CD4-positive, alpha-beta T cell treated with Interleukin-17A for 1 hour (primary cell): ENCODE measurements around the gene RFXAP.

ENCODE experiments used
- DNase-seq: peaks from one replicate; pipeline ENCODE4 v3.0.0-alpha.2; 2020

RFXAP gene

DNA sequence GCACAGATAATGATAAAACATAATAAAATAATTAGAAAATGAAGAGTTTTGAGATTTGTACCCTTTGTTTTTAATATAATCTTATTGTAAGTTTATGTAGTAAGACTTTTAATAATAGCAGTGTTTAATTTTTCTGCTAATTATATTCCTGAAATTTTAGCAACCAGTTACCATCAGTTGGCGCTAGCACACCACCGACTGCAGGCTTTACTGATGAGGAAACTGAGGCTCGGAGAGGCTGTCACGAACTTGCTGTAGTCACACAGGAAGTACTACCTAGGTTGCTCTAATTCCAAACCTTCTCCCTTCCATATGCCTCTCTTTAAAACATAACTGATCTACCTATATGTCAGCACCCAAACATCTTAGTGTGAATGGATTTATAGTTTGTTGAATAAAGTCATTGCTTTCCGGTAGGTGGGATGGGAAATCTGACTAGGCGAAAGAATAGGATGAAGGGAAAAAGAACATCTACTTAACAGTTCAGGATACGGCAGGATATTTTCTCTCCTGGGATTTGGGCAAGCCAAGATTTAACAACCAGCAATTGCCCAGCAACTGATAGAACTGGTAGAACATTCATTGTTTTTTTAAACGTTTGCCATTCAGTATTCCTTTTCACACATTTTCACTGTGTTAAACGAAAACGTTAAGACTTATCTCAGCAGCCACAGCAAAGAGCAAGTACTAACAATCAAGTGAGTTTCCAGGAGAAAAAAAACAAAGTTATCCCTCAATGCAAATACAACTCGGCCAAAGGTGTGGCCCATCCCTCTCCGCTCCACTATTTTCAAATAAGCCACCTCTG, 822 bp upstream of the RFXAP start:
- DNase-seq = peak; percentile 2

GRCh38 chr13:36819739-36820090, 693 bp downstream of the RFXAP start:
- peak; percentile 37 for DNase-seq

DNA sequence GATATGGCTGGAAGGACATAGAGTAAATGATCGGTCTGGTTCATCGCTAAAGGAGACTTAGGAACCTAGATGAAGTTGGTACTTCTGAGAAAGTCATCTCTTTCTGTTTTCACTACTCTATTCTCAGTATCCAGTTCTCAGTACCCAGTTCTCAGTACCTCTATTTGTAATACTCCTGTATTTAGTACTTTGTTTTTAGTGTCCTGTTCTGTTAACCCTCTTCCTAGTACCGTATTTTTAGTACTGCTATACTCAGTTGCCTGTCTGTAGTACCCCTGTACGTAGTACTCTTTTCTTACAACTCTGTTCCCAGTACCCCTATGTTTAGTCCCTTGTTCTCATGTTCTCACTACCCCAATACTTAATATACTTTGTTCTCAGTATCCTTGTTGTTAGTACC, 1.2 kb downstream of the RFXAP start:
- no peak for DNase-seq

DNA sequence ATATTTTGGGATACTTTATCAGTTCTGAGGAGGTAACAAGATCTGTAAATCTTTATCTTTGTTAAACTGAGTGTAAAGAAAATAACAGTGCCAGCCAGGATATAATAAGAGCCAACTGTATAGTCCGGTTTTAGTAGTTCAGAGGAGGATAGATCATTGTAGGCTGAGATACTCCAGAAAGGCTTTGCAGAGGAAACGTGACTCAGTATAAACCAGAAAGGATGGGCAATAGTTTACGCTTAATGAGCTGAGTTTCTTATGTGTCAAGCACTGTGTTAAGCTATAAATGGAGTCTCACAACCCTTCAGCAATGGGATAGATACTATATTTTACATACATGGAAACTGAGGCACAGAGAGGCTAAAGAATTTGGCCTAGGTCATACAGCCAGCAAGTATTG, 3.8 kb downstream of the RFXAP start:
- DNase-seq = no peak

DNA sequence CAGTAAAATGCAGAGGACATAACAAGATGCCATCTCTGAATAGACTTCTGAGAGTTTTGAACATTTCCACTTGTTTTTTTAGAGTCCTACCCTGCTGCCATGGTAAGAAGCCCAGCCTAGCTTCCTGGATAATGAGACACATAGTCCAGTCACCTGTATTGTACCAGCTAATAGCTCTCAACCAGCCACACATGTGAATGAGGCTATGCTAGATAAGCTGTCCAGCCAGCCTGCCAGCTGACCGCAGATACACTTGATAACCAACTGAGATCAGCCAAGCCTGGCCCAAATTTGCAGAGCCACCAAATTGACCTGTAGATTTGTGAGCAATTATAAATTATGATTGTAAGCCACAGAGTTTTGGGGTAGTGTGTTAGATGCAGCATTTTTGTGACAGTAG, 10.7 kb downstream of the RFXAP start:
- DNase-seq = no peak

DNA sequence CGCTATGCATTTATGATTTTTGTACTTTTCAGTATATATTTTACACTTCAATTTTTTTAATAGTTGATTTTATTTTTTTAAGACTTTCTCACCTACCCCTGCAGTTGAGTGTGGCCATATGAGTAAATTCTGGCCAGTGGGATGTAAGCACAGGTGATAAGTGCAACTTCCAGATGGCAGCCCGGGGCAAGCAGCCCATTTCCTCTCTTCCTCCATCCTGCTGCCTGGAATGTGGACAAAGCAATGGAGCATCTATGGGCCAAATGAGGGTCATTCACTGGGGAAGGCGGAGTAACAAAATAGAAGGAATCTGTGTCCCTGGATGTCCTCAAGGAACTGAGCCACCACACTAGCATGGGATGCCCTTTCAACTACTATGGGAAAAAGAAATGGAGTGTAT, 12.3 kb downstream of the RFXAP start:
- no peak for DNase-seq

- no peak for DNase-seq
Observed at GRCh38 chr13:36834299-36834698, 15.3 kb downstream of the RFXAP start.

DNA sequence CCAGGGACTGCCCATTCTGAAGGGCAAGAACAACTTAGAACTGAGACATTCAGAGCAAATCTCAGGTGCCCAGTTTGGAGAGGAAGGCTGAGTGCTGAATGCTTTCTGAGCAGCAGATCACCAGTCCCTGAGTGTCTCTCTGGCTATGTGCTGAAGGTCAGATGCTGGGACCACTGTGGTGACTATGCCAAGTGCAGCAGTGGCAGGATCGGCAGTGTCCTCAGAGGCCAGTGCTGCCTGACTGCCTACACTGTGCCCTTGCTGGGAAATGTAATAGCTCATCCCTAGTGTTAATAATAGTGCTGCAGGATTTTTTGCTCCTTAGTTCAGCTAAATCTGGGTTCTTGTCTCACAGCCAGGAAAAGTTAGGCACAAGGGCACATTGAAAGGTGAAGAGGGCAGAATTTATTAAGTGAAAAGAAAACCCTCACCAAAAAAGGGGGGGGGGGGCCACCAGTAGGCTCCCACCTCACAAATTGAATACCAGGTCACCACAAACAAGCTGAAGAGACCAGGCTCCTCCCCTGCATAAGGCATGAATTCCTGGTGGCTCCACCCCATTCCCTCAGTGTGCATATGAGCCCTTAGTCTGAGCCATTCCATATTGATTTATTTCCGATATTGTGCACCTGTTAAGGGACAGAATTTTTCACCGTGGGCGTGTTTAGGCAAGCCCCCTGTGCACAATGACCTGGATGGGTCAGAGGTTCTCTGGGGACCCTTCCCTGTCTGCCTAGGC, 18.5 kb downstream of the RFXAP start:
- DNase-seq = no peak

- DNase-seq = no peak
Observed at GRCh38 chr13:36839281-36839680, 20.3 kb downstream of the RFXAP start.

DNA sequence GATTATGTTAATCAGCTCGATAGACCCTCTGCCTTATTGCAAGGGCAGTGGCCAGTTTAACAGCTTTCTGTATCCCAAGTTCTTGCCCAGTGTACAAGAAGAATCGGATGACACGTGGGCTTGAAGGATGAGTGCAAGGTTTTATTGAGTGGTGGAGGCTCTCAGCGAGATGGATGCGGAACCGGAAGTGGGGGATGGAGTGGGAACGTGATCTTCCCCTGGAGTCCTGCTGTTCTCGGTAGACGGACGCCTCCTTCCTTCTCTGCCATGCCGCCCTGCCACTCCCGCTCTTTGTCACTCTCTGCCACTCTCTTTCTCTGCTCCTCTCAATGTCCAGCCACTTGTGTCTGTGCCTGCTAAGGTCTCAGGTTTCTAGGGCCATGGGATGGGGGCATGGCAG, 21.0 kb downstream of the RFXAP start:
- no peak for DNase-seq

DNA sequence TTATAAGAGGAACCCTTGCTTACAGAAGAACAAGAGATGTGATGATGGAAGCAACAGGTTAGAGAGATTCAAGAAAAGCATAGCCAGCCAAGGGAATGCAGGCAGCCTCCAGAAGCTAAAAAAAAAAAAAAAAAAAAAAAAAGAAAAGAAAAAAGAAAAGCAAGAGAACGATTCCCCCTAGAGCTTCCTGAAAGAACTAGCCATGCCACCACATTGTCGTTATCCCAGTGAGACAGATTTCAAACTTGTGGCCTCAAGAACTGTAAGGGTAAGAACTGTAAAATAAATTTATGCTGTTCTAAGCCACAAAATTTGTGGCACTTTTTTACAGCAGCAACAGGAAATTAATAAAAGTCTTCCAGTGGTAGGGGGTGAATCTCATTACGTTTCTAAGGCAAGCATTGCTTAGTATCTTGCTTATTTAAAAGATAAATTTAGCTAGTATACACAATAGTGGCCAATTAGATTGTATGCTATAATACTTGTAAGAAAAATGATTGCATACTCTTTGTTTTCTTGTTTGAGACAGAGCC, 21.8 kb downstream of the RFXAP start:
- no peak for DNase-seq

- no peak for DNase-seq
Observed at GRCh38 chr13:36841391-36841790, 22.4 kb downstream of the RFXAP start.

DNA sequence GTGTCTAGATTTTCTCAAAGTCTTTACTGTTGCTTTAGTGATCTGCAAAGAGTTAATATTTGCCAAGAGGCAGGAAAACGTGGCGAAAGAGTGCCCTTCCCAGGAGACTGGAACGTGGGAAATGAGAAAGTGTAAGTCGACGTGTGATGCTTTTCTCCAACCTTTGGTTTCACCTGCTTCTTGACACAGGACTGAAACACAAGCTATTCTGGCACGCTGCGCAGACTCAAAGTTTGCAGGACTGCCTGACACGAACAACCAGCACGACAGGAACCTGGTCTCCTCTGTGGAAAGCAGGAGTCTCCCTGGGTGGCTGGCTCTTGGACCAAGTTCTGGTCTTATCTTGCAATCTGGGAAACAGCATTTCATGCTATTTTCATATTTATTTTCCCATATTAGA, 28.6 kb downstream of the RFXAP start:
- DNase-seq = no peak

DNA sequence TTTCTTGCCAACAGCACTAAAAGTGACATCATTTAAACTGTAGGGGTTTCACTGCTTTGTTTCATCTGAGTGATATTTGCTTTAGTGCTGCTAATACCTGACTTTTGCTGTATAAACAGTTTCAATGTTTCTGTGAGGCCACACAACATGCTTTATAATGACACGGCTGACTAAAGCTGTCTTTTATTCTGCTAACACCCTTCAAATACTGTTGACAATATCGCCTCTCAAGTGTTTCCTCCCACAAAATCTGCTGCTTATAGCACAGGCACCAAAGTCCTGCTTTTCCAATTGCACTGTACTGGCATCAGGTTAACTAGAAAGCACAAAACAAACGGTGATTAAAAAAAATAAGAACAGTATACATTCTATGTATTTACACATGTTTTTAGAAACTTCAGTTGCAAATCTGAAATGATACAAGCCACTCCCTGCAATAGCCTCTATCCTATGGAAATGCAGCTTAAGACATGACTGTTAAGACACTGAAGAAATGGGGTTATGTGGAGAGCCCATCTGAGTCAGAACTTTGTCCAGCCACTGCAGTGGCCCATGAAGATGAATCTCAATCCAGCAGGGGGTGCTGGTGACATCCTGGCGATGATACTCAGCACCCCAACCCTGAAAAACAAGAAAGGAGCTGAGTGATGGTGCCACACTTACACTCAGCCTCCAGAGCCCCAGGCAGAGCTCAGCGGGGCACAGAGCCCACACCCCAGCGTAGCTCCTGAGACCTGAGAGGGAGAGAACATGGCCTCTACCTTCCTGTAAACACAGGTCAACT, 29.4 kb downstream of the RFXAP start:
- no peak for DNase-seq

GRCh38 chr13:36850790-36851438, 31.9 kb downstream of the RFXAP start:
- DNase-seq = no peak

DNA sequence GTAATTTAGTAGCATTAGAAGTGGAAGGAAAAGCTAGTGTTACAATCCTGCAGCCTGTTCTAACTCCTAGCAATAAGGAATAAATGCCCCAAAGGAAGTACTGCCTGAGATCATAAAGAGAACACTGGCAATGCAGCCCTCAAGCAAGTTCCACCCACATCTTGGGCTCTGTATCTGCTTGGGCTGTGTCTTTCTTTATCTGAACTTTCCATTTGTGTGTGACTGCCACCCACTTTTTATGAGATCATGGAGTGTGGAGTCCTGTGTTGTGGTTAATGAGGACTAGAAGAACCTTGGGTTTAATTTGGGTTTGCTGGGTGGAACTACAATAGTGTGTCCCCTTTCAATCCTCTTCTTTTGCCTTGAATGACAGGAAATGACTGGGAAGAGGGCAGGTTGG, 38.2 kb downstream of the RFXAP start:
- no peak for DNase-seq

- DNase-seq = peak; percentile 18
Observed at GRCh38 chr13:36858290-36858689, 39.3 kb downstream of the RFXAP start.

GRCh38 chr13:36859259-36859658, 40.2 kb downstream of the RFXAP start:
- no peak for DNase-seq

- DNase-seq = no peak
Observed at GRCh38 chr13:36862002-36862685, 43.1 kb downstream of the RFXAP start.

DNA sequence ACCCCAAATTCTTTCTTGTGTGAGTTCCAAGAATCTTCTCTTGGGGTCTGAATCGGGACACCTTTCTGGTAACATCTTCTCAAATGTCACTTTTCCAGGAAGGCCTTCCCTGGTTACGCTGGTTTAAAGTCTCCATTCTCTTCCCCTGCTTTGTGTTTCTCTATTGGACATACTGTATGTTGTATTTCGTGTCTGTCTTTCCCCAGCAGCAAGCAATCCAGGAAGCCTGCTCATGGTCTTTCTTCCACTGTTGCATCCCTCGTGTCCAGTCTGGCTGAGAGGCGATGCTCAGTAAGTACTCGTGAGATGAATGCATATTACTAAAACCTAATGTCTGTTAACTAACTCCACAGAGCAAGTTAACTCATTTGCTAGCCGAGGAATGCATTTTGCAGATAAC, 43.7 kb downstream of the RFXAP start:
- no peak for DNase-seq

DNA sequence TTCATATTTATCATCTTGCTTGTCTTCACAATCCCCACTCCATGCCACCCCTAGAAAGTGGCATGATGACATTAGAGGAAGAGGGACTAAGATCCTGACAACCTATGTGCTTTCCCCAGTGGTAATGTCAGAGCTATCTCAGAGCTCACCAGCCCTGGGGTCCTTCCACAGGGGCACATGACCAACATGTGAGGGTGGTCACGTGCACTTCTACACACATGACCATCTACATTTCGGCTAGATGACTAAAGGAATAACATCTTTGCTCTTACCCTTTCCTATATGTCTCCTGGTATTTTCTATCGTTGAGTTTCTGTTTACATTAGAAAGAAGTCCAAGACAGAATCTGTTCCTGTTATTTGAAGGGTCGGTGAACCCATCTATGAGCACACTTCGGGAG, 46.2 kb downstream of the RFXAP start:
- no peak for DNase-seq

GRCh38 chr13:36866232-36866631, 47.2 kb downstream of the RFXAP start:
- no peak for DNase-seq
